ENCODE data around the gene UNC13B. TPM values are rescaled to one million over a fixed set of nuclear protein-coding genes. Genes with fewer than 3 reads are reported as not detected.

UNC13B gene
- total and polyA plus RNA-seq, 2 of the 13 experiments (the other 11 are each of a cell fraction or from before 2014, with no cell fraction given) = 14.0 to 18.3 TPM

DNA sequence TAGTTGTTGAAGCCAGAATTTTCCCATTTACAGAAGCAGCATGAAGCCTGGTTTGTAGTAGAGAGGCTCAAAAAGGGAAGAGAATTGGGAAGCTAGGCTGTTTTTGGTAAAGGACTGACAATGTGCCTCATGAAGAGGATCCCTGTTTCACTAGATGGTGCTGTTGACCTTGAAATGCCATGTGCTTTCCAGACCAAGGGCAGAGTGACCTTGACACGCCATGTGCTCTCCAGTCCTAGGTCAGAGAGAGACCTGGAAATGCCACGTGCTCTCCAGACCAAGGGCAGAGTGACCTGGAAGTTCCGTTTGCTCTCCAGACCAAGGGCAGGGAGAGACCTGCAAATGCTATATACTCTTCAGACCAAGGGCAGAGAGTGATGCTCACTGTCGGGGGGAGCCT lies 32.0 kb downstream of the UNC13B start (continued):
- TF ChIP-seq ZNF709 (CRISPR knock-in tag; IDR thresholded peaks at IDR 0.05) (no peak), ZFP37 (CRISPR knock-in tag; IDR thresholded peaks at IDR 0.05; ENCODE audit: borderline replicate concordance) (no peak), U2AF2 (IDR thresholded peaks at IDR 0.05; ENCODE audit: low read depth, low read length) (no peak), ETV5 (CRISPR knock-in tag; IDR thresholded peaks at IDR 0.05; ENCODE audit: borderline replicate concordance) (no peak), TEAD3 (CRISPR knock-in tag; optimal IDR thresholded peaks at IDR 0.05; ENCODE audit: borderline replicate concordance) (peak; percentile 56), POLR2AphosphoS2 (IDR thresholded peaks at IDR 0.05; ENCODE audit: low read depth, low read length) (no peak), ZNF274 (CRISPR knock-in tag; IDR thresholded peaks at IDR 0.05) (no peak), GMEB2 (CRISPR knock-in tag; IDR thresholded peaks at IDR 0.05; ENCODE audit: low read depth) (no peak), JDP2 (CRISPR knock-in tag; IDR thresholded peaks at IDR 0.05; ENCODE audit: borderline replicate concordance) (no peak), ZNF430 (CRISPR knock-in tag; IDR thresholded peaks at IDR 0.05) (no peak), PHF5A (CRISPR knock-in tag; IDR thresholded peaks at IDR 0.05; ENCODE audit: low read depth, unreplicated experiment) (no peak), CBFB (CRISPR knock-in tag; IDR thresholded peaks at IDR 0.05) (no peak), TAF1 (CRISPR knock-in tag; IDR thresholded peaks at IDR 0.05) (no peak), ZNF432 (CRISPR knock-in tag; IDR thresholded peaks at IDR 0.05; ENCODE audit: borderline replicate concordance) (no peak), ZNF7 (CRISPR knock-in tag; IDR thresholded peaks at IDR 0.05) (no peak), CHD4 (IDR thresholded peaks at IDR 0.05; ENCODE audit: borderline replicate concordance, low read length) (no peak), SNRNP70 (IDR thresholded peaks at IDR 0.05; ENCODE audit: low read depth, low read length) (no peak), ZSCAN9 (CRISPR knock-in tag; IDR thresholded peaks at IDR 0.05; ENCODE audit: borderline replicate concordance) (no peak), ZNF580 (CRISPR knock-in tag; IDR thresholded peaks at IDR 0.05; ENCODE audit: borderline replicate concordance, low read depth) (no peak), ZFP36L1 (CRISPR knock-in tag; IDR thresholded peaks at IDR 0.05) (no peak), FOXK2 (IDR thresholded peaks at IDR 0.05) (no peak), AGO1 (IDR thresholded peaks at IDR 0.05; ENCODE audit: low read depth, low read length, poor library complexity, severe bottlenecking) (no peak)
- TF ChIP-seq, protein P1, sequence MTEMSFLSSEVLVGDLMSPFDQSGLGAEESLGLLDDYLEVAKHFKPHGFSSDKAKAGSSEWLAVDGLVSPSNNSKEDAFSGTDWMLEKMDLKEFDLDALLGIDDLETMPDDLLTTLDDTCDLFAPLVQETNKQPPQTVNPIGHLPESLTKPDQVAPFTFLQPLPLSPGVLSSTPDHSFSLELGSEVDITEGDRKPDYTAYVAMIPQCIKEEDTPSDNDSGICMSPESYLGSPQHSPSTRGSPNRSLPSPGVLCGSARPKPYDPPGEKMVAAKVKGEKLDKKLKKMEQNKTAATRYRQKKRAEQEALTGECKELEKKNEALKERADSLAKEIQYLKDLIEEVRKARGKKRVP (CRISPR knock-in tag; IDR thresholded peaks at IDR 0.05) = no peak
- TF ChIP-seq, protein P2, sequence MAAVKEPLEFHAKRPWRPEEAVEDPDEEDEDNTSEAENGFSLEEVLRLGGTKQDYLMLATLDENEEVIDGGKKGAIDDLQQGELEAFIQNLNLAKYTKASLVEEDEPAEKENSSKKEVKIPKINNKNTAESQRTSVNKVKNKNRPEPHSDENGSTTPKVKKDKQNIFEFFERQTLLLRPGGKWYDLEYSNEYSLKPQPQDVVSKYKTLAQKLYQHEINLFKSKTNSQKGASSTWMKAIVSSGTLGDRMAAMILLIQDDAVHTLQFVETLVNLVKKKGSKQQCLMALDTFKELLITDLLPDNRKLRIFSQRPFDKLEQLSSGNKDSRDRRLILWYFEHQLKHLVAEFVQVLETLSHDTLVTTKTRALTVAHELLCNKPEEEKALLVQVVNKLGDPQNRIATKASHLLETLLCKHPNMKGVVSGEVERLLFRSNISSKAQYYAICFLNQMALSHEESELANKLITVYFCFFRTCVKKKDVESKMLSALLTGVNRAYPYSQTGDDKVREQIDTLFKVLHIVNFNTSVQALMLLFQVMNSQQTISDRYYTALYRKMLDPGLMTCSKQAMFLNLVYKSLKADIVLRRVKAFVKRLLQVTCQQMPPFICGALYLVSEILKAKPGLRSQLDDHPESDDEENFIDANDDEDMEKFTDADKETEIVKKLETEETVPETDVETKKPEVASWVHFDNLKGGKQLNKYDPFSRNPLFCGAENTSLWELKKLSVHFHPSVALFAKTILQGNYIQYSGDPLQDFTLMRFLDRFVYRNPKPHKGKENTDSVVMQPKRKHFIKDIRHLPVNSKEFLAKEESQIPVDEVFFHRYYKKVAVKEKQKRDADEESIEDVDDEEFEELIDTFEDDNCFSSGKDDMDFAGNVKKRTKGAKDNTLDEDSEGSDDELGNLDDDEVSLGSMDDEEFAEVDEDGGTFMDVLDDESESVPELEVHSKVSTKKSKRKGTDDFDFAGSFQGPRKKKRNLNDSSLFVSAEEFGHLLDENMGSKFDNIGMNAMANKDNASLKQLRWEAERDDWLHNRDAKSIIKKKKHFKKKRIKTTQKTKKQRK (IDR thresholded peaks at IDR 0.05; ENCODE audit: low read length) = no peak
- TF ChIP-seq, protein P3, sequence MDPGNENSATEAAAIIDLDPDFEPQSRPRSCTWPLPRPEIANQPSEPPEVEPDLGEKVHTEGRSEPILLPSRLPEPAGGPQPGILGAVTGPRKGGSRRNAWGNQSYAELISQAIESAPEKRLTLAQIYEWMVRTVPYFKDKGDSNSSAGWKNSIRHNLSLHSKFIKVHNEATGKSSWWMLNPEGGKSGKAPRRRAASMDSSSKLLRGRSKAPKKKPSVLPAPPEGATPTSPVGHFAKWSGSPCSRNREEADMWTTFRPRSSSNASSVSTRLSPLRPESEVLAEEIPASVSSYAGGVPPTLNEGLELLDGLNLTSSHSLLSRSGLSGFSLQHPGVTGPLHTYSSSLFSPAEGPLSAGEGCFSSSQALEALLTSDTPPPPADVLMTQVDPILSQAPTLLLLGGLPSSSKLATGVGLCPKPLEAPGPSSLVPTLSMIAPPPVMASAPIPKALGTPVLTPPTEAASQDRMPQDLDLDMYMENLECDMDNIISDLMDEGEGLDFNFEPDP (CRISPR knock-in tag; conservative IDR thresholded peaks at IDR 0.05) = no peak
